H1 (cell line): ENCODE data around the gene SERPINA12. TPM values are rescaled to one million over a fixed set of nuclear protein-coding genes. Genes with fewer than 3 reads are reported as not detected.

Experiments
- CTCF ChIA-PET: fragments of 300-600 bp; sonication (Branson Sonifier 250); formaldehyde crosslinking; loops from one replicate; lab custom pipeline; 2021; ENCODE audit not compliant: partially characterized antibody; lab: Charles Lee
- POLR2A ChIA-PET: fragments of 300-600 bp; sonication (Branson Sonifier 250); formaldehyde crosslinking; loops from one replicate; lab custom pipeline; 2021; ENCODE audit warnings: inconsistent platforms; ENCODE audit not compliant: partially characterized antibody; lab: Charles Lee
- DNase-seq, 2 experiments: peaks; one replicate each; pipeline versions ENCODE4 v3.0.0 to v3.0.0-alpha.2; 2010 to 2022; ENCODE audit warnings: low spot score in 2 of 2, low read depth in 1 of 2, mixed read lengths in 1 of 2
- FAIRE-seq: peaks from 2 replicates; lab custom pipeline; 2011; peaks lifted over from hg19 to GRCh38; lab: Jason Lieb, UNC
- H2AFZ ChIP-seq: 2 replicates; pipeline ENCODE4 v1.8.1; 2012; ENCODE audit warnings: low read length, inconsistent platforms
- H2AK5ac ChIP-seq: 2 replicates; pipeline ENCODE4 v1.6.1; 2013; ENCODE audit warnings: low read depth, low read length
- H2BK120ac ChIP-seq: replicated peaks from 2 replicates; pipeline ENCODE3; 2013; ENCODE audit warnings: low read depth, low read length, inconsistent platforms
- H2BK12ac ChIP-seq: 2 replicates; pipeline ENCODE4 v1.6.1; 2013; ENCODE audit warnings: low read depth, low read length
- H2BK15ac ChIP-seq: 2 replicates; pipeline ENCODE4 v1.6.1; 2013; ENCODE audit warnings: low read length
- H2BK20ac ChIP-seq: 2 replicates; pipeline ENCODE4 v1.6.1; 2013; ENCODE audit warnings: low read length
- H2BK5ac ChIP-seq: 2 replicates; pipeline ENCODE4 v1.6.1; 2013; ENCODE audit warnings: low read depth, low read length
- H3K14ac ChIP-seq: 2 replicates; pipeline ENCODE4 v1.6.1; 2013; ENCODE audit warnings: inconsistent platforms; ENCODE audit not compliant: insufficient read length
- H3K18ac ChIP-seq: 2 replicates; pipeline ENCODE4 v1.6.1; 2013; ENCODE audit warnings: low read length; ENCODE audit errors: extremely low read depth
- H3K23ac ChIP-seq: 2 replicates; pipeline ENCODE4 v1.6.1; 2013; ENCODE audit warnings: inconsistent platforms; ENCODE audit not compliant: insufficient read length
- H3K23me2 ChIP-seq: 2 replicates; pipeline ENCODE4 v1.6.1; 2013; ENCODE audit warnings: low read depth, low read length
- H3K27ac ChIP-seq: 2 replicates; pipeline ENCODE4 v1.6.1; 2011; ENCODE audit warnings: low read depth, low read length, inconsistent platforms
- H3K27me3 ChIP-seq, 4 experiments: replicated peaks in 1 of 4; 1 replicate in 1 of 4; 2 replicates in 3 of 4; pipeline versions ENCODE4 v1.6.1 to v1.8.1; 2011 to 2013; ENCODE audit warnings: low read length in 3 of 4, mild to moderate bottlenecking in 3 of 4, inconsistent platforms in 2 of 4, mixed read lengths in 2 of 4, moderate library complexity in 1 of 4; ENCODE audit not compliant: control insufficient read depth in 3 of 4, insufficient read depth in 3 of 4; ENCODE audit errors: extremely low read depth in 1 of 4
- H3K36me3 ChIP-seq, 4 experiments: 2 replicates each; pipeline versions ENCODE4 v1.6.1 to v1.8.1; 2011 to 2013; ENCODE audit warnings: mild to moderate bottlenecking in 4 of 4, low read length in 3 of 4, moderate library complexity in 2 of 4, control low read depth in 1 of 4, inconsistent platforms in 1 of 4; ENCODE audit not compliant: insufficient read depth in 4 of 4, control insufficient read depth in 2 of 4
- H3K4ac ChIP-seq: replicated peaks from 2 replicates; pipeline ENCODE3; 2013; ENCODE audit warnings: low read length, low read depth, mixed read lengths, inconsistent platforms; ENCODE audit not compliant: insufficient read length
- H3K4me1 ChIP-seq, 4 experiments: replicated peaks in 1 of 4; 1 replicate in 1 of 4; 2 replicates in 3 of 4; pipeline versions ENCODE4 v1.6.1 to v1.8.1; 2011 to 2013; ENCODE audit warnings: low read length in 3 of 4, inconsistent platforms in 2 of 4, mixed read lengths in 1 of 4; ENCODE audit not compliant: insufficient read depth in 4 of 4, control insufficient read depth in 3 of 4
- H3K4me2 ChIP-seq, 2 experiments: 2 replicates each; pipeline versions ENCODE4 v1.6.1 to v1.8.1; 2011 to 2013; ENCODE audit warnings: low read depth in 2 of 2, low read length in 2 of 2, control low read depth in 1 of 2, inconsistent platforms in 1 of 2, mild to moderate bottlenecking in 1 of 2; ENCODE audit not compliant: insufficient read depth in 1 of 2
- H3K4me3 ChIP-seq, 4 experiments: fragments of 200-600, 300-600 bp in 1 of 4; sonication (generic), shearing (Covaris generic), sonication (Bioruptor Twin) in 1 of 4; 2 replicates each; pipeline versions ENCODE4 v1.5.1 to v1.8.1; 2011 to 2016; ENCODE audit warnings: low read length in 4 of 4, low read depth in 3 of 4, control low read depth in 2 of 4, inconsistent platforms in 2 of 4, mild to moderate bottlenecking in 2 of 4, mixed read lengths in 1 of 4, moderate library complexity in 1 of 4; ENCODE audit not compliant: insufficient read depth in 2 of 4; ENCODE audit errors: extremely low read depth in 1 of 4
- H3K56ac ChIP-seq: replicated peaks from 2 replicates; pipeline ENCODE3; 2013; ENCODE audit warnings: low read depth, mild to moderate bottlenecking, mixed read lengths, low read length, inconsistent platforms; ENCODE audit not compliant: insufficient read length
- H3K79me1 ChIP-seq: 2 replicates; pipeline ENCODE4 v1.6.1; 2013; ENCODE audit warnings: low read depth, low read length, control low read depth
- H3K79me2 ChIP-seq, 2 experiments: 2 replicates each; pipeline versions ENCODE4 v1.6.1 to v1.8.1; 2012 to 2013; ENCODE audit warnings: low read length in 2 of 2, mild to moderate bottlenecking in 2 of 2, inconsistent platforms in 1 of 2; ENCODE audit not compliant: insufficient read depth in 2 of 2, control insufficient read depth in 1 of 2
- H3K9ac ChIP-seq, 4 experiments: replicated peaks in 1 of 4; 1 replicate in 1 of 4; 2 replicates in 3 of 4; pipeline versions ENCODE4 v1.6.1 to v1.8.1; 2011 to 2013; ENCODE audit warnings: low read depth in 3 of 4, low read length in 3 of 4, control low read depth in 2 of 4, mild to moderate bottlenecking in 2 of 4, moderate library complexity in 2 of 4, inconsistent platforms in 1 of 4; ENCODE audit errors: extremely low read depth in 1 of 4
- H3K9me3 ChIP-seq, 2 experiments: 2 replicates each; pipeline versions ENCODE4 v1.6.1 to v1.8.1; 2012 to 2013; ENCODE audit warnings: mild to moderate bottlenecking in 2 of 2, moderate library complexity in 2 of 2, control low read depth in 1 of 2, inconsistent platforms in 1 of 2, low read depth in 1 of 2, low read length in 1 of 2, mixed read lengths in 1 of 2; ENCODE audit not compliant: insufficient read depth in 2 of 2
- H4K20me1 ChIP-seq, 2 experiments: replicated peaks in 1 of 2; 2 replicates each; pipeline versions ENCODE3 to v1.8.1; 2011 to 2013; ENCODE audit warnings: inconsistent platforms in 2 of 2, low read length in 2 of 2, mild to moderate bottlenecking in 1 of 2; ENCODE audit not compliant: insufficient read depth in 2 of 2, control insufficient read depth in 1 of 2
- H4K5ac ChIP-seq: 2 replicates; pipeline ENCODE4 v1.6.1; 2013; ENCODE audit warnings: low read length, low read depth, mixed read lengths, inconsistent platforms; ENCODE audit not compliant: insufficient read length
- H4K8ac ChIP-seq: 2 replicates; pipeline ENCODE4 v1.8.0; 2013; ENCODE audit warnings: mild to moderate bottlenecking, moderate library complexity, low read length, inconsistent platforms; ENCODE audit not compliant: insufficient read depth; ENCODE audit errors: extremely low read depth
- H4K91ac ChIP-seq: replicated peaks from 2 replicates; pipeline ENCODE3; 2013; ENCODE audit warnings: low read length, mixed read lengths, inconsistent platforms; ENCODE audit not compliant: insufficient read length
- ATF3 ChIP-seq: IDR thresholded peaks from 2 replicates; pipeline ENCODE4 v1.6.1; 2011; ENCODE audit warnings: low read depth, mild to moderate bottlenecking, low read length; ENCODE audit not compliant: insufficient read depth
- CEBPB ChIP-seq: IDR thresholded peaks from 2 replicates; pipeline ENCODE4 v1.6.1; 2012; ENCODE audit warnings: low read depth, low read length
- GABPA ChIP-seq: IDR thresholded peaks from 2 replicates; pipeline ENCODE4 v1.6.1; 2011; ENCODE audit warnings: mild to moderate bottlenecking, low read length, moderate library complexity, borderline replicate concordance; ENCODE audit not compliant: insufficient read depth
- GTF2F1 ChIP-seq: IDR thresholded peaks from 2 replicates; pipeline ENCODE4 v1.6.1; 2012; ENCODE audit warnings: low read depth, low read length, improper control_type of control experiment, borderline replicate concordance
- HDAC2 ChIP-seq, 2 experiments: fragments of 300-600 bp in 1 of 2; sonication (generic) in 1 of 2; IDR thresholded peaks; 2 replicates each; pipeline ENCODE4 v1.6.1; 2011 to 2012; ENCODE audit warnings: low read depth in 2 of 2, low read length in 2 of 2, mild to moderate bottlenecking in 2 of 2, moderate library complexity in 2 of 2, borderline replicate concordance in 1 of 2, inconsistent platforms in 1 of 2
- PHF8 ChIP-seq: fragments of 200-600 bp; sonication (generic); conservative IDR thresholded peaks from 2 replicates; pipeline ENCODE4 v1.7.1; 2012; ENCODE audit warnings: low read depth, mild to moderate bottlenecking, inconsistent platforms, low read length, moderate library complexity
- SIRT6 ChIP-seq: IDR thresholded peaks from one replicate; pipeline ENCODE4 v1.7.1; 2012; ENCODE audit warnings: low read length, inconsistent platforms
- SP1 ChIP-seq: IDR thresholded peaks from 2 replicates; pipeline ENCODE4 v1.6.1; 2011; ENCODE audit warnings: low read depth, low read length
- SRF ChIP-seq: IDR thresholded peaks from 2 replicates; pipeline ENCODE4 v1.6.1; 2011; ENCODE audit warnings: mild to moderate bottlenecking, low read depth, low read length, moderate library complexity
- TBP ChIP-seq: IDR thresholded peaks from 2 replicates; pipeline ENCODE4 v1.6.1; 2011; ENCODE audit warnings: low read depth, low read length, improper control_type of control experiment
- WGBS, 2 experiments: shearing (Covaris generic) in 1 of 2; methylation state at CpG; one replicate each; pipeline versions ENCODE4 v1.1.6 to v1.1.7; 2013 to 2015; ENCODE audit warnings: low lambda C conversion rate in 2 of 2, mixed read lengths in 2 of 2, inconsistent platforms in 1 of 2, low coverage in 1 of 2, missing lambda C conversion rate in 1 of 2; ENCODE audit not compliant: insufficient replicate concordance in 2 of 2, insufficient coverage in 1 of 2, insufficient read length in 1 of 2; ENCODE audit errors: extremely low coverage in 1 of 2, missing lambda C conversion rate in 1 of 2; 5-methylcytosine and 5-hydroxymethylcytosine counted together
- polyA plus RNA-seq, 7 experiments: library from polyadenylated mRNA; depleted of rRNA in 3 of 7; stranded (reverse) in 5 of 7; unstranded in 2 of 7; fragments of >200 nt in 5 of 7; fragments of 200-250 nt in 2 of 7; gene quantifications; 1 replicate in 5 of 7; 2 replicates in 1 of 7; 4 replicates in 1 of 7; pipeline versions ENCODE4 v1.2.1 to v1.2.3, GENCODE V29; 2011 to 2013; ENCODE audit warnings: missing spikeins in 2 of 7, mixed read lengths in 2 of 7
- total RNA-seq: library from RNA; stranded (reverse); fragmentation: NEBNext Ultra II Directional; extraction: Animal tissue kit (Norgen Biotek cat#: 25700); gene quantifications from 2 replicates; pipeline ENCODE4 v1.2.1, GENCODE V29; 2021

Gene SERPINA12
- total and polyA plus RNA-seq, 2 of the 8 experiments (the other 6 are each of a cell fraction or from before 2014, with no cell fraction given), result not detected

- Histone ChIP-seq H3K4me1 (peaks cover 0 to 5% (median 1%) of the 10 kb centered on the region in 4 experiments; a peak in 3 of 7 replicates), H3K14ac (no peak within 1 kb of the TSS), H3K27ac (no peak within 1 kb of the TSS), H3K23me2 (no peaks in the 10 kb centered on the region), H3K56ac (no peak within 1 kb of the TSS), H2BK20ac (no peak within 1 kb of the TSS), H3K27me3 (no peaks in the 10 kb centered on the region; a peak in 1 of 7 replicates), H3K9ac (no peak within 1 kb of the TSS), H2BK120ac (no peak within 1 kb of the TSS), H4K8ac (no peak within 1 kb of the TSS), H4K91ac (peak within 1 kb of the TSS; percentile 29), H4K20me1 (no peaks in the 10 kb centered on the region), H3K18ac (no peak within 1 kb of the TSS), H3K79me2 (no peaks in the 10 kb centered on the region), H3K9me3 (peaks cover 12 to 17% of the 10 kb centered on the region in 2 experiments), H3K23ac (no peak within 1 kb of the TSS), H3K36me3 (no peaks in the 10 kb centered on the region; a peak in 1 of 8 replicates), H3K4me3 (no peak within 1 kb of the TSS), H3K4me2 (no peak within 1 kb of the TSS), H3K4ac (no peak within 1 kb of the TSS), H2BK15ac (0 out of 2 replicates have a peak within 1 kb of the TSS, but pooled peaks have one; percentile 53), H2BK12ac (peak within 1 kb of the TSS; percentile 63; the same call in 1 of the 2 replicates), H4K5ac (no peak within 1 kb of the TSS), H2BK5ac (no peak within 1 kb of the TSS), H2AK5ac (no peak within 1 kb of the TSS), H3K79me1 (no peaks in the 10 kb centered on the region), H2AFZ (0 out of 2 replicates have a peak within 1 kb of the TSS, but pooled peaks have one; percentile 7)
- no peak for TF ChIP-seq SRF
- TF ChIP-seq TBP, result no peak
- TF ChIP-seq HDAC2 (IDR thresholded peaks at IDR 0.05; ENCODE audit: borderline replicate concordance in 1 of 2, low read depth in 2 of 2, low read length in 2 of 2), result no peak
- TF ChIP-seq GABPA, result no peak
- TF ChIP-seq PHF8, result no peak
- TF ChIP-seq SP1, result no peak
- no peak for TF ChIP-seq SIRT6
- no peak for TF ChIP-seq ATF3
- TF ChIP-seq CEBPB, result no peak
- TF ChIP-seq GTF2F1, result no peak
- CTCF ChIA-PET, result interaction anchor here (0.6 to 4.6 kb wide), 4 partner anchors 10 to 73 kb away, joined by 5 to 51 read pairs (median 12); no protein-coding TSS in a partner anchor
- WGBS, 2 experiments, result 89% methylated on average over 2 of the region's 2 CpGs; no CpG with 5 or more reads in 1 of the 2 experiments
- no peak for DNase-seq
- no peak for FAIRE-seq
- POLR2A ChIA-PET, result no interaction called here
Observed at GRCh38 chr14:94476023-94476422, 33.2 kb downstream of the SERPINA12 start, which contains the start of gene SERPINA9. SERPINA9 (minus strand) TSS chr14:94476197; CDS start chr14:94469840, 6,357 bp downstream.
